Stimulated activated CD4-positive, alpha-beta T cell treated with anti-CD3 and anti-CD28 coated beads, Interleukin-1b, Interleukin-23, amount 100 ng/mL, for 48 hours (primary cell): ENCODE results near the gene GAK.
"Not testable (repeated sequence)": the region's sequence is repeated elsewhere in the genome, so short reads cannot be mapped to it uniquely, and the experiment has no call there.

Experiments
- DNase-seq: peaks from one replicate; pipeline ENCODE4 v3.0.0-alpha.2; 2020

The GAK gene

GRCh38 chr4:931960-932712 is at the start of gene GAK, which contains the start of gene TMEM175:
Gene GAK, minus strand, starts transcription at chr4:932316. Its CDS starts 129 bp downstream, at chr4:932187.
Gene TMEM175, plus strand, starts transcription at chr4:932460. Its CDS starts 15,280 bp downstream, at chr4:947740.
- peak; percentile 96 for DNase-seq

DNA sequence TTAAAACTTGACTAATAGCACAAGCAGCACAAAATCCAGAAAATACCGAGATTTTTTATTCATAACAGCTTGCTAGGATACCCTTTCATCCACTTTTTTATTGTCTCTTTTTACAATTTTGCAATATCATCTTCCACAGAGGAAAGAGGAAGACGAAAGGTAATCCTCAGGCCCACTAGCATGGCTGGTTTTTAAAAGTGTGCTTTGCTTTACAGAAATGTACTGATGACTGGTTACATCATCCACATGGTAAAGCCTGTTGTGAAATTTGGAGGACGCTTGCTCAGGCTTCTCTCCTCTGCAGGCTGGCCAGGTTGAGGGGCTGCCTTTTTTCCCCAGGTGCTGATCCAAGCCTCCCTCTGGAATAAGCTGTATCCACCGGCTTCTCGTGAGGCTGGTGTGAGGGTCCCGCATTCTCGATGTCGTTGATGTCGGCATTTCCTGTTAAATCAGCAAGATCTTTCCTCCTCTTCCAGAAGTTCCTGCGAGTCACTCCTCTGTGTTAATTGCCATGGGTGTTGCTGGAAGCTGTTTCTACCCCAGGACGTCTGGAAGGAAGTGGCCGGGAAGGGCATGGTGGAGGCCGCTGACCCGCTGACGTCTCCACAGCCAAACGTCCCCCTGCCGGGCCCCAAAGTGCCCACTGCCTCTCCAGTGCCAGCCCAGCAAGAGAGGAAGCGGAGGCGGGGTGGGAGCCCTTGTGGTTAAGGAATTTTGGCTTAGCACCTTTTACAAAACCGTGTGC is 47.0 kb upstream of the GAK start:
- DNase-seq = no peak

- not testable (repeated sequence) for DNase-seq
Observed at GRCh38 chr4:976016-976415, 43.9 kb upstream of the GAK start.

DNA sequence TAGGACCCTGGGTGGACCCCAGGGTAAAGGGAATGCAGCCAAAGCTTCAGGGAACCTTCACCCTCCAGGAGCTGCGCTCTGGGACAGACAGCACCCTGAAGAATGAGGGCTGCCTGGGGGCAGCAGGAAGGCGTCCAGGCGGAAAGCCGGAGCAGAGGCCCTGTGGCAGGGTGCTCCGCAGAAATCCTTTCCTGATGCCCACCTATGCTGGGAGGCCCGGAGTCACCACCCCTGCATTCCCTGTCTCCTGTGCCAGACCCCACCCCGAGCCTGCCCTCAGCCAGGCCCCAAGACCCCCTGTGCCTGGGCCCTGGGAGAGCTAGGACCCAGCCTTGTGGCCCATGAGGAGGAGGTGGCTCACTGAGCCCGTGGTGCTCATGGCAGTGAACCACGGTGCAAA is 42.6 kb upstream of the GAK start:
- DNase-seq = no peak

- DNase-seq = peak; percentile 86
Observed at GRCh38 chr4:973431-974397, 41.6 kb upstream of the GAK start, which contains the start of gene DGKQ. Gene DGKQ, minus strand, starts transcription at chr4:973569. Its CDS starts 87 bp downstream, at chr4:973482.

- peak; percentile 46 for DNase-seq
Observed at GRCh38 chr4:972651-973424, 40.7 kb upstream of the GAK start.

DNA sequence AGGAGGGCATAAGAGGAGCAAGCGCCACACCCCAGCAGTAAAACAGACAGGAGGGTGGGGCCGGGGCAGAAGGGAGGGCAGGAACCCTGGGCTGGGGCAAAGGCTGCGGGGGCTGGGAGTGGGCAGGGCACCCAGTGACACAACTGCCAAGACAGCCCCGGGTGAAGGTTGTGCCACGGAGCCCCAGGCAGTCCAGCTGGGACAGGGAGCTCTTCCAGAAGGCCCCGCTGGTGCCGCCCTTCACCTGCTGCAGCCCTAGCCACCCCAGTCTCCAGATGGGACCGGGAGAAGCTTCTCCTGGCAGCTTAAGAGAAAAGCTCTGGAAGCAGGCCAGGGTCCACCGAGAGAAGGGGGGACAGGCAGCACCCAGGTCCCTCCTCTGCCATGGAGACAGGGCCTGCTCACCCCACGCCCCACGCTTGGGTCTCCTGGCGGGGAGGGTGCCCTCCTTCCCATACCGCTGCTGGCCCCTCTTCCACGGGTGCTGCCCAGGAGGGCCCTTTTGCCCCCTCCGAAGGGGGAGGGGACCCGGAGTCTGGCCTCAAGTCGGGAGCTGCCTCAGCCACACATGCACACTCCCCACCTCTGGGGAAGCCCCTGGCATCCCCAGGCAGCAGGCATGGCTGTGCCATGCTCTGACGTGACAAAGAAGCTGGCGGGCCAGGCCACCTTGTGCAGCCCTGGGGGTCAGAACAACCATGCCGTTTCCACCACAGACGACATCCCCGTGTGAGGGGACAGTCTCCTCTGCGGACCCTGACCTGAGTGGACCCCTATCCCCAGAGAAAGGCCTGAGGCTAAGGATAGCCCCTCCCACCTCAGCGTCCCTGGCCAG is 39.8 kb upstream of the GAK start:
- DNase-seq = no peak

DNA sequence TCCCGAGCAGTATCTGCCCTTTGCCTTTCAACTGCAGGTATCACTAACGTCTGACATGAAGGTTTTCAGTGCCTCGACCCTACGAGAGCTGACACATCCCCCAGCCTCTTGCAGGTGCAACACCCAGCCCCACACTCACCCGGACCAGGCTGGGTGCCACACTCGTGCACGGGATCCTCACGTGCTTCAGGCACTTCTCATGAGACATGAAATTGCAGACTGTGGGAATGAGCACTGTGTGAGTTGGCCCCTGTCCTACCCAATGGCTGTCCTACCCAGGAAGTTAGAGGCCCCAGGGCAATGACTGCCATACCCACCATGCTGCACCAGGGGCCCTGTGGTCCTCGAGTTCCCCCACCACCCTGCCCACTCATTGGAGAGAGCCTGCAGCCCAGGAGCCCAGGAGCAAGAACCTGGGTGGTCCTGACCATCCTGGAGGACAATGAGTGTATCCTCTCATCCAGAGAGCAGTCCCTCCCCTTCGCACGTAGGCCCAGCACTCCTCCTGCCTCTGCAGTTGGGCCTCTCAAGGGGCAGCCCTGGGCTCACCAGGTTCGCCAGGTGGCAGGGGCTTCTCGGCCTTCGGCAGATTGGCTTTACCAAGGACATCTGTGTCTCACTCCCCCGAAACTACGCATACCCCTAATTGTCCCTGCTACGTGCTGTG is 38.9 kb upstream of the GAK start:
- DNase-seq = no peak

GRCh38 chr4:970046-970745 is 38.1 kb upstream of the GAK start:
- DNase-seq = no peak

DNA sequence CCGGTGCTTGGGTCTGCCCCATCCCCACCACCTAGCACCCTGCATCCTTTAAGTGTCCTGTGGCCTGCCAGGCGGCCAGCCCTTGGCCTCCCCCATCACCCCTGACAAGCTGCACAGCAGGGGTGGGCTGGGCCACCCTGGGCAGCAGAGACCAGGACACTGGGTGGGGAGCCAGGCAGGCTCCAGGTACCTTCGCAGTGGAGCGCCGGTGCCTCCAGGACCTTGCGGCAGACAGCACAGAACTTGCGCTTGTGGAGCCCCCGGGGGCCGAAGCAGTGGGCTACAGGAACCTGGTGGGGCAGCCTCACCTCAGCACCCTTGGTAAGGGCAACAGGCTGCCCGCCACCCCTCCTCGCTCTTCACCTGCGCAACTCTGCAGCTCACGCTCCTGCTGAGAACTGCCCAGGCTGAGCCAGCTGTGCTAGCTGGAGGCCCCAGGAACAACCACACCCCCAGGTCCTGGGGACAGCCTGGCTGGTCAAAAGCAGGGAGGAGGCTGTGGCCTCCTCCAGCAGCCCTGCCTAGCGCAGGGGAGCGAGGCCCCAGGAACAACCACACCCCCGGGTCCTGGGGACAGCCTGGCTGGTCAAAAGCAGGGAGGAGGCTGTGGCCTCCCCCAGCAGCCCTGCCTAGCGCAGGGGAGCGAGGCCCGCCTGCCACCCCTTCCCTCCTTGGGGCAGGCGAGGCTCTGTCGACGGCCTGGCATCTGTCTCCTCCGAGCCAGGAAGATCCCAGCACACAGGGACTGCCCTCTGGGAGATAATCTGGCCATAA is 36.7 kb upstream of the GAK start:
- no peak for DNase-seq

- no peak for DNase-seq
Observed at GRCh38 chr4:968221-968620, 36.1 kb upstream of the GAK start.

- DNase-seq = no peak
Observed at GRCh38 chr4:967113-968104, 35.3 kb upstream of the GAK start.

DNA sequence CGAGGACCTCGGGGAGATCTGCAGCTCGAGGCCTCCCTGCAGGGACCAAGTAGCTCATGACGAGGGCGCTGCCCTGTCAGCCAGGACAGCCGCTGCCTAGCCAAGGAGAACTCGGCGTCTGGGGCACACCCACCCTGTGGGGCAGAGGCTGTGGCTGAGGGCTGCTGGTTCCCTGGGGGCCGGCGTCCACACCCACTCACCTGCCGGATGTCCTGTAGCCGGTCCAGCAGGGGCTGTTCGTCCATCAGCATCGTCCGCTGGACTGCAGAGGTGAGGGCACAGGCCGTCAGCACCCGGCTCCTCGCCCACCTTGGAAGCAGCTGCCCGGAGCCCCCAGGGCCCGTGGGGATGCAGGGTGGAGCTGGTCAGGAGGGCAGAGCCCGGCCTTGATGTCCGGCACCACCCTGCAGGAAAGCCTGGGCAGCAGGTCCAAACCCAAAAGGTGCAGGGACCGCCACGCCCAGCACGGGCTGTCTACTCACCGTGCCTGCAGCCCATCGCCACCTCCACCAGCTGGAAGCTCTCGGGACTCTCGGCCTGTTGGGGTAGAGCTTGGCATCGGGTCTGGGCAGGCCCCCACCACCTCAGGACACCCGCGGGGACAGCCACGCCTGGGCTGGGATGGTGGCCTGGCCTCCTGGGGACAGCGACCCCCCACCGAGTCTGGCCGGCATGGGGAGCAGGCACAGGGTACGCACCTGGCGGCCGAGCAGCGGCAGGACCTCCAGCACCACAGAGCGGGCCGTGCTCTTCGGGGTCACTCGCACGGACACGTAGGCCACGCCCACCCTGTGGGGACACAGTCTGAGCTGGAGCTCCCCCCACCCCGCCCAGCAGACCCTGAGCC is 34.4 kb upstream of the GAK start:
- DNase-seq = no peak

DNA sequence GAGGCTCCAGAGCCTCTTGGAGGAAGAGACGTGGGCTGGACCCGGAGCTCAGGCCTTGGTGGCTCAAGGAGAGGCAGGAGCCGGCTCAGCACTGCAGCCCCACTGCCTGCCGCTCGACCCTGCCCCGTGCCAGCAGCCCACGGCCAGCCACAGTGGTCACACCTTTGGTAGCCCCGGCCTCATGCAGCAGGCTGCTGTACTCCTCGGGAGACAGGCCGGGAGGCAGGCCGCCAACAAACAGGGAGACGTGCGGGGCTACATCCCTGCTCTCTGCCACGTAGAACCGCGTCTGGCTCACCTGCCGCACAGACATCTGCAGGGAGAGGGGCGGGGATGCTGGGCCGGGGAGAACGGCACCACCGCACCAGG is 33.6 kb upstream of the GAK start:
- DNase-seq = no peak

DNA sequence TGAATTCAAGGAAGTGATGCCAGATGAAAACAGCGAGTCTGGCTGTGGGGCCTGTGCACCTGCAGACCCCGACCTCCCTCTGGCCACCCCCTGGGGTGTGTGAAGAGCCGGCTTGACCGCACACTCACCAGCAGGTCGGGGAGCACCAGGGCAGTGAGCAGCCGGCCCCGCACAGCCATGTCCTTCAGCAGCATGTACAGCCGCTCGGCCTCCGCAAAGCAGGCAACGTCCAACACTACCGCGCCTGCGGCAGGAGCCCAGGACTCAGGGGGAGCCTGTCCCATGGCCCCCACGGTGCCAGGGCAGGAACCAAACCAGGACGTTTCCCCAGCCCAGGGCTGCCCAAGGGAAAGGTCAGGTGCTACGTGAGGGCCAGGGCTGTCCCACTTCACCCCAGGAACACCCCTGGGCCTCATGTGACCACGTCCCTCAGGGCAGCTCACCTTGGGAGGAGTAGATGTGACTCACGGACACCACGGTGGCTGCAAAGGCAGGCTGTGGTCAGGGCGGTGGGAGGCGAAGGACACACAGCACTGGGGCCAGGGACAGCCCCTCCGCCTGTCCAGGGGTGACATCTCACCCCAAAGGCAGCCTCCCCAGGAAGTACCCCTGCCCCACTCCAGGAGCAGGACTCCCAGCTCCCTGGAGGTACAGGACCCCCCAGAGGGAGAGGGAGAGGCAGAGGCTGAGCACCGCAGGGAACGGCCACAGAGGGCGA is 33.1 kb upstream of the GAK start:
- DNase-seq = no peak

DNA sequence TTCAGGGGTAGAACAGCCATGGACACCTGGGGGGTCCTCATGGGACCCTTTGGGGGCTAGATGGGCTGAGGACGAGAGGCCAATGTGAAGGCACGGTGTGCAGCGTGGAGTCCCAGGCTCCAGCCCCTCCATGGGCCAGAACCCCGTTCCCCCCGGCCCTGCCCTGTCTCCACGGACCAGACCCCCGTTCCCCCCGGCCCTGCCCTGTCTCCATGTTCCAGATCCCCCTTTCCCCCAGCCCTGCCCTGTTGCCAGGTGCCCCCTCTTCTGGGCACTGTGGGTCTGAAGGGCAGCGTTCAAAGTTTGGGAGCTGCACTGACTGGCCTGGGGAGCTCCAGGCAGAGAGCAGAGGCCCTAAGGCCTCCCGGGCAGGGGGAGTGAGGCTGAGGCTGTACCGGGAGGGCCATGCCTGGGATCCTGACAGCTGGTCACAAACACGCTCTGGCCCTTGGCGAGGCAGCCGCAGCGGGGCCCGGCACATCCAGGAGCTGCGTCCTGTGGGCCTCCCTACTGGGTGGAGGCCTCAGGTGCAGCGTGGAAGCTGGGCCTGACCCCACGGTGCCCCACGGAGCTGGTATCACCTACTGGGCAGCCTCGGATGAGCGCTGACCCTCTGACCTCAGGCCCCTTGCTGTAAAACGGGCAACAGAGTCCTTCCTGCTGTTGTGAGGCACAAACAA is 32.4 kb upstream of the GAK start:
- no peak for DNase-seq
